Psoas muscle (tissue), 8 donors: ENCODE measurements around the gene MCL1. TPM values are rescaled to one million over a fixed set of nuclear protein-coding genes. Genes with fewer than 3 reads are reported as not detected.
"Not testable (repeated sequence)": the region's sequence is repeated elsewhere in the genome, so short reads cannot be mapped to it uniquely, and the experiment has no call there.

Source experiments
- ATAC-seq, 4 donors: fragments of 200-7000 bp; cut with Tn5 transposase; one replicate each; pipeline ENCODE4 v1.9.1; 2020; ENCODE audit warnings: moderate library complexity in 3 of 4, mild to moderate bottlenecking in 2 of 4
- DNase-seq, 2 donors: peaks; one replicate each; pipeline ENCODE4 v3.0.0-alpha.2; 2020
- H3K27ac ChIP-seq: fragments of 200-600 bp; one replicate; pipeline ENCODE4 v1.8.0; 2022
- H3K27me3 ChIP-seq, 3 donors: fragments of 200-600 bp in 1 of 3; one replicate each; pipeline versions ENCODE4 v1.6.1 to v1.8.0; 2013 to 2022; ENCODE audit warnings: low read length in 2 of 3, mild to moderate bottlenecking in 2 of 3, moderate library complexity in 1 of 3; ENCODE audit not compliant: insufficient read depth in 3 of 3
- H3K36me3 ChIP-seq, 2 donors: fragments of 200-600 bp in 1 of 2; one replicate each; pipeline versions ENCODE4 v1.6.1 to v1.8.0; 2013 to 2022; ENCODE audit warnings: low read depth in 1 of 2, mild to moderate bottlenecking in 1 of 2, moderate library complexity in 1 of 2; ENCODE audit not compliant: insufficient read depth in 1 of 2
- H3K4me1 ChIP-seq: fragments of 200-600 bp; one replicate; pipeline ENCODE4 v1.8.0; 2022
- H3K4me3 ChIP-seq: fragments of 200-600 bp; one replicate; pipeline ENCODE4 v1.8.0; 2022; ENCODE audit warnings: mild to moderate bottlenecking
- H3K9me3 ChIP-seq: fragments of 200-600 bp; one replicate; pipeline ENCODE4 v1.8.0; 2022
- CTCF ChIP-seq: fragments of 200-600 bp; IDR thresholded peaks from one replicate; pipeline ENCODE4 v1.8.0; 2022; ENCODE audit warnings: antibody characterized with exemption
- WGBS, 3 donors: extraction: QIAGEN DNeasy Blood & Tissue Kit; methylation state at CpG; one replicate each; pipeline versions ENCODE4 v1.1.6 to v1.1.7; 2013; 5-methylcytosine and 5-hydroxymethylcytosine counted together
- intact Hi-C, 2 donors: fragments of 100-400 bp; cut with DNase I; formaldehyde crosslinking; loops; one replicate each; pipeline versions ENCODE4 v1.11.0 to v1.14.2; 2022
- polyA plus RNA-seq, 3 donors: library from polyadenylated mRNA; stranded (reverse); fragments of 200-250 nt; gene quantifications; one replicate each; pipeline ENCODE4 v1.2.3, GENCODE V29; 2013
- total RNA-seq, 4 donors: library from RNA; stranded (reverse); fragmentation: NEBNext Ultra II Directional in 2 of 4; extraction: Animal tissue kit (Norgen Biotek cat#: 25700) in 2 of 4; gene quantifications; one replicate each; pipeline versions ENCODE4 v1.2.1 to v1.2.4, GENCODE V29; 2021 to 2023
- donor health status: healthy with polysubstance abuse.
- donor health status: DM: no; HTN: no; CAD: no; lungs with moderate emphysema.
- donor health status: Bipolar disorder and iron deficiency.
- donor health status: healthy.
- donor health status: DM: yes; HTN: yes; CAD: no.
- donor health status: DM: no; HTN: no; CAD: no.
- donor health status: DM: no; HTN: no; CAD: no.
- donor health status: DM: yes; HTN: yes; CAD: no.

MCL1 gene
- total and polyA plus RNA-seq, 7 donors, result 97.2 to 192 (median 128) TPM

GRCh38 chr1:150604226-150604588 lies 24.8 kb upstream of the MCL1 start:
- peaks cover 0 to 5% of the 10 kb centered on the region in 2 donors for H3K36me3 ChIP-seq
- 95 to 97% (median 96%) methylated on average over 2 of the region's 2 CpGs for WGBS, 3 donors
- ATAC-seq, result no peak
- TF ChIP-seq CTCF, result no peak
- H3K9me3 ChIP-seq, result no peaks in the 10 kb centered on the region
- peaks cover 9% of the 10 kb centered on the region for H3K4me1 ChIP-seq
- H3K4me3 ChIP-seq, result no peak overlapping the region
- intact Hi-C loops, result no loop called here
- peak overlapping the region; percentile 65 for H3K27ac ChIP-seq
- H3K27me3 ChIP-seq, result no peaks in the 10 kb centered on the region
- DNase-seq, result no peak

- 63 to 81% (median 69%) methylated on average over 3 of the region's 3 CpGs for WGBS, 3 donors
These were observed 24.3 kb upstream of the MCL1 start for GRCh38 chr1:150603711-150604110.

GRCh38 chr1:150602372-150602771 lies 23.0 kb upstream of the MCL1 start:
- WGBS, 3 donors, result 90 to 94% (median 91%) methylated on average over 11 to 12 of the region's 12 CpGs
- intact Hi-C loops, H3K4me3 ChIP-seq, H3K4me1 ChIP-seq, H3K9me3 ChIP-seq, H3K36me3 ChIP-seq, ATAC-seq, H3K27me3 ChIP-seq, H3K27ac ChIP-seq, DNase-seq: not testable (repeated sequence)

More at GRCh38 chr1:150603711-150604110, 24.3 kb upstream of the MCL1 start:
- H3K27me3 ChIP-seq, result no peaks in the 10 kb centered on the region
- H3K27ac ChIP-seq, result peak overlapping the region; percentile 65
- no peak for ATAC-seq
- peaks cover 9% of the 10 kb centered on the region for H3K4me1 ChIP-seq
- TF ChIP-seq CTCF, result no peak
- DNase-seq, result no peak
- H3K4me3 ChIP-seq, result no peak overlapping the region
- no peaks in the 10 kb centered on the region for H3K9me3 ChIP-seq
- intact Hi-C loops, result no loop called here
- peaks cover 0 to 5% of the 10 kb centered on the region in 2 donors for H3K36me3 ChIP-seq

GRCh38 chr1:150601540-150601939 lies 22.1 kb upstream of the MCL1 start:
- ATAC-seq, result no peak

GRCh38 chr1:150598346-150598745 lies 18.9 kb upstream of the MCL1 start:
- H3K4me3 ChIP-seq, H3K27ac ChIP-seq, DNase-seq, H3K9me3 ChIP-seq, H3K4me1 ChIP-seq, ATAC-seq, H3K36me3 ChIP-seq, H3K27me3 ChIP-seq, intact Hi-C loops: not testable (repeated sequence)
- 70 to 89% (median 74%) methylated on average over 4 of the region's 4 CpGs for WGBS, 3 donors

More at GRCh38 chr1:150601540-150601939, 22.1 kb upstream of the MCL1 start:
- Histone ChIP-seq H3K36me3 (peaks cover 0 to 5% of the 10 kb centered on the region in 2 donors), H3K4me1 (peaks cover 9% of the 10 kb centered on the region), H3K4me3 (no peak overlapping the region), H3K27me3 (no peaks in the 10 kb centered on the region), H3K9me3 (no peaks in the 10 kb centered on the region), H3K27ac (no peak overlapping the region)
- TF ChIP-seq CTCF, result no peak
- no peak for DNase-seq
- intact Hi-C loops, result no loop called here

- Histone ChIP-seq H3K27ac (no peak overlapping the region), H3K27me3 (no peaks in the 10 kb centered on the region), H3K9me3 (no peaks in the 10 kb centered on the region), H3K36me3 (peaks cover 0 to 5% of the 10 kb centered on the region in 2 donors), H3K4me3 (no peak overlapping the region), H3K4me1 (no peaks in the 10 kb centered on the region)
- DNase-seq, result no peak
- ATAC-seq, result no peak
- TF ChIP-seq CTCF, result no peak
- WGBS, 3 donors, result 86 to 87% (median 86%) methylated on average over 3 of the region's 3 CpGs
- intact Hi-C loops, result no loop called here
These were observed 17.6 kb upstream of the MCL1 start for GRCh38 chr1:150596976-150597375.
